A549 (cell line): ENCODE results near the gene ITGA7.

Source experiments
- BHLHE40 ChIP-seq: IDR thresholded peaks from 2 replicates; pipeline ENCODE4 v1.6.1; 2012; ENCODE audit warnings: low read depth, low read length, inconsistent platforms
- CTCF ChIP-seq: fragments of >200 bp; sonication (Bioruptor Twin); formaldehyde crosslinking; IDR thresholded peaks from 3 replicates; pipeline ENCODE4 v1.5.1; 2016
- JUNB ChIP-seq: fragments of >200 bp; sonication (Bioruptor Twin); formaldehyde crosslinking; IDR thresholded peaks from 2 replicates; pipeline ENCODE4 v1.6.1; 2016
- MAFK ChIP-seq: fragments of 450-650 bp; IDR thresholded peaks from 2 replicates; pipeline ENCODE4 v1.6.1; 2014; ENCODE audit not compliant: partially characterized antibody
- MAZ ChIP-seq: fragments of 150-350 bp; IDR thresholded peaks from 2 replicates; pipeline ENCODE4 v1.6.1; 2014; ENCODE audit warnings: antibody characterized with exemption, low read depth, low read length, borderline replicate concordance
- POLR2A ChIP-seq: IDR thresholded peaks from 2 replicates; pipeline ENCODE4 v1.6.1; 2012; ENCODE audit warnings: mild to moderate bottlenecking, low read length
- RFX5 ChIP-seq: fragments of 450-650 bp; IDR thresholded peaks from 2 replicates; pipeline ENCODE4 v1.7.1; 2014; ENCODE audit warnings: antibody characterized with exemption, mild to moderate bottlenecking, moderate library complexity
- RNF2 ChIP-seq: fragments of 200-600 bp; sonication (generic); IDR thresholded peaks from 2 replicates; pipeline ENCODE4 v1.6.1; 2016; ENCODE audit warnings: low read depth, mild to moderate bottlenecking, antibody characterized with exemption, moderate library complexity, borderline replicate concordance
- ZFP36 ChIP-seq: fragments of 450-650 bp; IDR thresholded peaks from 2 replicates; pipeline ENCODE4 v1.6.1; 2014; ENCODE audit warnings: borderline replicate concordance; ENCODE audit not compliant: partially characterized antibody
- TF ChIP-seq, protein P1 (sequence below): fragments of 200-600 bp; sonication (generic); IDR thresholded peaks from 2 replicates; pipeline ENCODE4 v1.6.1; 2016; ENCODE audit warnings: antibody characterized with exemption, mild to moderate bottlenecking, moderate library complexity
- TF ChIP-seq, protein P2 (sequence below): fragments of 450-650 bp; IDR thresholded peaks from 2 replicates; pipeline ENCODE4 v1.6.1; 2014; ENCODE audit warnings: antibody characterized with exemption
- TF ChIP-seq, protein P3 (sequence below): fragments of >200 bp; sonication (Bioruptor Twin); formaldehyde crosslinking; IDR thresholded peaks from 2 replicates; pipeline ENCODE4 v1.6.1; 2016

DNA sequence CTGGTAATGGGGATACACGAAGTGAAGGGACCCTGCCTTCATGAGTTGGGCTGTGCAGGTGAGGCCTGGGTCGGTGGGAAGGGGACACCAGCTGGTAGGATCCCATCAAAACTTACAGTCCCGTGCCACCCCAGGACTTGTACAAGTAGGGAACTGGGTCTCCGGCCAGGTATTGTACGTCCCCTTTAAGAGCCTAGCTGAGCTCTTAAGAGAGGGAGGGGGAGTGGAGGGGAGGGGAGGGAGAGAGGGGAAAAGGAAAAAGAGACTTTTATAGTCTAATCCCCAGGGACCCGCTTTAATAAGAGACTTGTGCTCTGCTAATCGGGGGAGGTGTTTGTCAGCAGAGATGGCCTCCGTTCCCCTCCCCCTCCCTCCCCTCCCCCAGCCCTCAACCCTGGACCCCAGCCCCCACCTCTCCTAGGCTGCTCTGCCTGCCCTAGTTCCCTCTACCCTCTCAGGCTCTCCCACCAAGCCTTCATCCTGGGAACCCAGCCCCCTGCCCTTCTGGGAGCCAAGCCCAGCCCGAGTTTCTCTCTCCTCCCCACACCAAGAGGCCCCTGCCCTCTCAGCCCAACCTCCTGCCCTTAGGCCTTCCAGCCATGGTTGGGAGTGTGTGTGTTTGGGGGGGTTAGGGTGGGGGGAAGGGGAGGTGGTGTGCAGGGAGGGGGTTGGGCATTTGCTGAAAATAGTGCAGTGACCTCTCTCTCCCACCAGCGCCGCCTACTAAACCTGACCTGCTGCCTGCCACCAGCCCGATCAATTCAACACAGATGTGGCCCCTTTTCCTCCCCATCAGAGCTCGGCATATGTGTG, 37.9 kb upstream of the ITGA7 start:
- TF ChIP-seq POLR2A (no peak), MAZ (no peak), CTCF (no peak), MAFK (no peak), JUNB (no peak), RNF2 (no peak), RFX5 (no peak), ZFP36 (no peak), BHLHE40 (no peak)
- TF ChIP-seq, protein P1, sequence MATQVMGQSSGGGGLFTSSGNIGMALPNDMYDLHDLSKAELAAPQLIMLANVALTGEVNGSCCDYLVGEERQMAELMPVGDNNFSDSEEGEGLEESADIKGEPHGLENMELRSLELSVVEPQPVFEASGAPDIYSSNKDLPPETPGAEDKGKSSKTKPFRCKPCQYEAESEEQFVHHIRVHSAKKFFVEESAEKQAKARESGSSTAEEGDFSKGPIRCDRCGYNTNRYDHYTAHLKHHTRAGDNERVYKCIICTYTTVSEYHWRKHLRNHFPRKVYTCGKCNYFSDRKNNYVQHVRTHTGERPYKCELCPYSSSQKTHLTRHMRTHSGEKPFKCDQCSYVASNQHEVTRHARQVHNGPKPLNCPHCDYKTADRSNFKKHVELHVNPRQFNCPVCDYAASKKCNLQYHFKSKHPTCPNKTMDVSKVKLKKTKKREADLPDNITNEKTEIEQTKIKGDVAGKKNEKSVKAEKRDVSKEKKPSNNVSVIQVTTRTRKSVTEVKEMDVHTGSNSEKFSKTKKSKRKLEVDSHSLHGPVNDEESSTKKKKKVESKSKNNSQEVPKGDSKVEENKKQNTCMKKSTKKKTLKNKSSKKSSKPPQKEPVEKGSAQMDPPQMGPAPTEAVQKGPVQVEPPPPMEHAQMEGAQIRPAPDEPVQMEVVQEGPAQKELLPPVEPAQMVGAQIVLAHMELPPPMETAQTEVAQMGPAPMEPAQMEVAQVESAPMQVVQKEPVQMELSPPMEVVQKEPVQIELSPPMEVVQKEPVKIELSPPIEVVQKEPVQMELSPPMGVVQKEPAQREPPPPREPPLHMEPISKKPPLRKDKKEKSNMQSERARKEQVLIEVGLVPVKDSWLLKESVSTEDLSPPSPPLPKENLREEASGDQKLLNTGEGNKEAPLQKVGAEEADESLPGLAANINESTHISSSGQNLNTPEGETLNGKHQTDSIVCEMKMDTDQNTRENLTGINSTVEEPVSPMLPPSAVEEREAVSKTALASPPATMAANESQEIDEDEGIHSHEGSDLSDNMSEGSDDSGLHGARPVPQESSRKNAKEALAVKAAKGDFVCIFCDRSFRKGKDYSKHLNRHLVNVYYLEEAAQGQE = no peak
- TF ChIP-seq, protein P2, sequence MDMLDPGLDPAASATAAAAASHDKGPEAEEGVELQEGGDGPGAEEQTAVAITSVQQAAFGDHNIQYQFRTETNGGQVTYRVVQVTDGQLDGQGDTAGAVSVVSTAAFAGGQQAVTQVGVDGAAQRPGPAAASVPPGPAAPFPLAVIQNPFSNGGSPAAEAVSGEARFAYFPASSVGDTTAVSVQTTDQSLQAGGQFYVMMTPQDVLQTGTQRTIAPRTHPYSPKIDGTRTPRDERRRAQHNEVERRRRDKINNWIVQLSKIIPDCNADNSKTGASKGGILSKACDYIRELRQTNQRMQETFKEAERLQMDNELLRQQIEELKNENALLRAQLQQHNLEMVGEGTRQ = no peak
- TF ChIP-seq, protein P3, sequence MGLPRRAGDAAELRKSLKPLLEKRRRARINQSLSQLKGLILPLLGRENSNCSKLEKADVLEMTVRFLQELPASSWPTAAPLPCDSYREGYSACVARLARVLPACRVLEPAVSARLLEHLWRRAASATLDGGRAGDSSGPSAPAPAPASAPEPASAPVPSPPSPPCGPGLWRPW = no peak
